Activated CD4-positive, alpha-beta T cell treated with anti-CD3 and anti-CD28 coated beads for 36 hours (primary cell): ENCODE measurements around the gene RPTOR. TPM values are rescaled to one million over a fixed set of nuclear protein-coding genes. Genes with fewer than 3 reads are reported as not detected.
A peak's percentile ranks its signal among the peaks of the same experiment; 100 is the strongest.
"Not testable (repeated sequence)": the region's sequence is repeated elsewhere in the genome, so short reads cannot be mapped to it uniquely, and the experiment has no call there.

Source experiments
- ATAC-seq: fragments of 200-7000 bp; cut with Tn5 transposase; one replicate; pipeline ENCODE4 v1.10.0; 2021; ENCODE audit warnings: mild to moderate bottlenecking, moderate library complexity
- CTCF ChIA-PET: fragments of 350-600 bp; sonication (Branson Sonifier 250); formaldehyde crosslinking; loops from one replicate; lab custom pipeline; 2021; ENCODE audit warnings: antibody characterized with exemption; lab: Charles Lee
- POLR2A ChIA-PET: fragments of 350-600 bp; sonication (Branson Sonifier 250); formaldehyde crosslinking; loops from one replicate; lab custom pipeline; 2021; ENCODE audit warnings: antibody characterized with exemption, inconsistent platforms; lab: Charles Lee
- DNase-seq: peaks from one replicate; pipeline ENCODE4 v3.0.0-alpha.2; 2020
- H3K27ac Mint-ChIP-seq: one replicate; pipeline ENCODE4 v1.8.0; 2021; ENCODE audit warnings: mixed read lengths
- H3K27me3 Mint-ChIP-seq: one replicate; pipeline ENCODE4 v1.8.0; 2021; ENCODE audit warnings: mixed read lengths
- H3K36me3 Mint-ChIP-seq: one replicate; pipeline ENCODE4 v1.8.0; 2021; ENCODE audit warnings: low read depth, mixed read lengths
- H3K4me1 Mint-ChIP-seq: one replicate; pipeline ENCODE4 v1.8.0; 2021; ENCODE audit warnings: mixed read lengths
- H3K4me3 Mint-ChIP-seq: one replicate; pipeline ENCODE4 v1.8.0; 2021; ENCODE audit warnings: mild to moderate bottlenecking, moderate library complexity, mixed read lengths
- H3K9me3 Mint-ChIP-seq: one replicate; pipeline ENCODE4 v1.8.0; 2021; ENCODE audit warnings: low read depth, mixed read lengths
- intact Hi-C, 2 experiments: fragments of 100-400 bp; cut with DNase I in 1 of 2; cut with micrococcal nuclease in 1 of 2; formaldehyde crosslinking; loops; one replicate each; pipeline versions ENCODE4 v1.14.2 to v1.15.1; 2022 to 2024; cut with DNase I, micrococcal nuclease
- total RNA-seq, 2 experiments: library from RNA; stranded (reverse); gene quantifications; one replicate each; pipeline ENCODE4 v1.2.3, GENCODE V29; 2021

RPTOR gene
- total RNA-seq, 2 experiments from 2014 or later = 48.6 to 58.1 TPM

- H3K27me3 Mint-ChIP-seq, H3K27ac Mint-ChIP-seq, POLR2A ChIA-PET, H3K36me3 Mint-ChIP-seq, DNase-seq, H3K4me3 Mint-ChIP-seq, ATAC-seq, H3K9me3 Mint-ChIP-seq: not testable (repeated sequence)
- CTCF ChIA-PET = interaction anchor here (0.9 kb wide), 1 partner anchor 62 kb away, joined by 3 read pairs; no protein-coding TSS in a partner anchor
- H3K4me1 Mint-ChIP-seq = peaks cover 16% of the 10 kb centered on the region
- intact Hi-C loops = loop anchor here in 1 of 2 experiments (10.0 kb wide), 2 partner anchors 316 to 406 kb away; no protein-coding TSS in a partner anchor
Measured at GRCh38 chr17:80578668-80579388, 34.2 kb downstream of the RPTOR start.

- H3K9me3 Mint-ChIP-seq = no peaks in the 10 kb centered on the region
- H3K27ac Mint-ChIP-seq = no peak overlapping the region
- DNase-seq = no peak
- ATAC-seq = no peak
- POLR2A ChIA-PET = no interaction called here
- no peak overlapping the region for H3K4me3 Mint-ChIP-seq
- peaks cover 29% of the 10 kb centered on the region for H3K4me1 Mint-ChIP-seq
- intact Hi-C loops = no loop called here
- no peaks in the 10 kb centered on the region for H3K27me3 Mint-ChIP-seq
- CTCF ChIA-PET = no interaction called here
- H3K36me3 Mint-ChIP-seq = peaks cover 8% of the 10 kb centered on the region
Measured at GRCh38 chr17:80582165-80582564, 37.5 kb downstream of the RPTOR start.

GRCh38 chr17:80584176-80584905 is 39.7 kb downstream of the RPTOR start:
- peaks cover 39% of the 10 kb centered on the region for H3K4me1 Mint-ChIP-seq
- H3K4me3 Mint-ChIP-seq = no peak overlapping the region
- no peaks in the 10 kb centered on the region for H3K9me3 Mint-ChIP-seq
- peaks cover 8% of the 10 kb centered on the region for H3K36me3 Mint-ChIP-seq
- intact Hi-C loops = no loop called here
- no peak for DNase-seq
- ChIA-PET POLR2A (no interaction called here), CTCF (interaction anchor here (0.7 to 0.8 kb wide), 3 partner anchors 21 to 193 kb away, joined by 3 read pairs; no protein-coding TSS in a partner anchor)
- no peaks in the 10 kb centered on the region for H3K27me3 Mint-ChIP-seq
- peak; percentile 63 for ATAC-seq
- peak overlapping the region; percentile 13 for H3K27ac Mint-ChIP-seq

GRCh38 chr17:80585890-80586845 is 41.5 kb downstream of the RPTOR start:
- ATAC-seq (peak; percentile 40), DNase-seq (peak; percentile 27)
- H3K4me1 Mint-ChIP-seq = peaks cover 52% of the 10 kb centered on the region
- H3K27me3 Mint-ChIP-seq = no peaks in the 10 kb centered on the region
- POLR2A ChIA-PET = no interaction called here
- H3K36me3 Mint-ChIP-seq = peaks cover 8% of the 10 kb centered on the region
- no peaks in the 10 kb centered on the region for H3K9me3 Mint-ChIP-seq
- H3K27ac Mint-ChIP-seq = peak overlapping the region; percentile 80
- peak overlapping the region; percentile 14 for H3K4me3 Mint-ChIP-seq
- intact Hi-C loops = no loop called here
- CTCF ChIA-PET = interaction anchor here (1.0 kb wide), 1 partner anchor 11 kb away, joined by 4 read pairs; no protein-coding TSS in a partner anchor

- intact Hi-C loops = no loop called here
- Mint-ChIP-seq H3K4me3 (peak overlapping the region; percentile 14), H3K27ac (peak overlapping the region; percentile 80), H3K4me1 (peaks cover 59% of the 10 kb centered on the region), H3K36me3 (peaks cover 8% of the 10 kb centered on the region), H3K9me3 (no peaks in the 10 kb centered on the region), H3K27me3 (no peaks in the 10 kb centered on the region)
- ATAC-seq (no peak), DNase-seq (no peak)
- CTCF ChIA-PET = interaction anchor here (1.0 kb wide), 1 partner anchor 11 kb away, joined by 4 read pairs; no protein-coding TSS in a partner anchor
- POLR2A ChIA-PET = no interaction called here
Measured at GRCh38 chr17:80586846-80587228, 42.2 kb downstream of the RPTOR start.

- Mint-ChIP-seq H3K27ac (no peak overlapping the region), H3K4me1 (peaks cover 63% of the 10 kb centered on the region), H3K9me3 (no peaks in the 10 kb centered on the region), H3K27me3 (no peaks in the 10 kb centered on the region), H3K36me3 (peaks cover 2% of the 10 kb centered on the region), H3K4me3 (no peak overlapping the region)
- POLR2A ChIA-PET = no interaction called here
- CTCF ChIA-PET = no interaction called here
- DNase-seq = no peak
- no peak for ATAC-seq
- intact Hi-C loops = no loop called here
Measured at GRCh38 chr17:80588702-80589383, 44.2 kb downstream of the RPTOR start.

GRCh38 chr17:80591788-80592187 is 47.1 kb downstream of the RPTOR start:
- Mint-ChIP-seq H3K36me3 (peaks cover 2% of the 10 kb centered on the region), H3K4me3 (no peak overlapping the region), H3K4me1 (peaks cover 68% of the 10 kb centered on the region), H3K9me3 (no peaks in the 10 kb centered on the region), H3K27me3 (no peaks in the 10 kb centered on the region), H3K27ac (peak overlapping the region; percentile 28)
- ATAC-seq (peak; percentile 56), DNase-seq (no peak)
- intact Hi-C loops = loop anchor here in 1 of 2 experiments (1.0 to 2.0 kb wide), 4 partner anchors 13 to 301 kb away; no protein-coding TSS in a partner anchor
- ChIA-PET CTCF (interaction anchor here (0.7 to 1.1 kb wide), 2 partner anchors 227 to 272 kb away, joined by 3 to 4 read pairs; no protein-coding TSS in a partner anchor), POLR2A (interaction anchor here (0.6 to 0.7 kb wide), 2 partner anchors 14 to 58 kb away, joined by 3 read pairs; no protein-coding TSS in a partner anchor)

- peaks cover 69% of the 10 kb centered on the region for H3K4me1 Mint-ChIP-seq
- POLR2A ChIA-PET = interaction anchor here (0.6 kb wide), 1 partner anchor 14 kb away, joined by 3 read pairs; no protein-coding TSS in a partner anchor
- DNase-seq (no peak), ATAC-seq (no peak)
- no peaks in the 10 kb centered on the region for H3K27me3 Mint-ChIP-seq
- H3K4me3 Mint-ChIP-seq = no peak overlapping the region
- peaks cover 3% of the 10 kb centered on the region for H3K36me3 Mint-ChIP-seq
- CTCF ChIA-PET = interaction anchor here (0.7 kb wide), 1 partner anchor 226 kb away, joined by 4 read pairs; no protein-coding TSS in a partner anchor
- no peaks in the 10 kb centered on the region for H3K9me3 Mint-ChIP-seq
- intact Hi-C loops = no loop called here
- peak overlapping the region; percentile 28 for H3K27ac Mint-ChIP-seq
Measured at GRCh38 chr17:80592243-80592642, 47.6 kb downstream of the RPTOR start.

- no peak overlapping the region for H3K27ac Mint-ChIP-seq
- no peaks in the 10 kb centered on the region for H3K9me3 Mint-ChIP-seq
- POLR2A ChIA-PET = no interaction called here
- H3K27me3 Mint-ChIP-seq = no peaks in the 10 kb centered on the region
- intact Hi-C loops = no loop called here
- no peak for DNase-seq
- CTCF ChIA-PET = interaction anchor here (0.6 kb wide), 1 partner anchor 189 kb away, joined by 3 read pairs; no protein-coding TSS in a partner anchor
- ATAC-seq = no peak
- peaks cover 5% of the 10 kb centered on the region for H3K36me3 Mint-ChIP-seq
- peaks cover 73% of the 10 kb centered on the region for H3K4me1 Mint-ChIP-seq
- no peak overlapping the region for H3K4me3 Mint-ChIP-seq
Measured at GRCh38 chr17:80593181-80593580, 48.5 kb downstream of the RPTOR start.
